ENCODE data around the gene GBF1.

GRCh38 chr10:102287538-102287937 lies 42.2 kb downstream of the GBF1 start:
- TF ChIP-seq CTCF (IDR thresholded peaks at IDR 0.05; ENCODE audit: poor library complexity): no peak
- TF ChIP-seq EZH2phosphoT487 (IDR thresholded peaks at IDR 0.05; ENCODE audit: low read depth, severe bottlenecking, unreplicated experiment): no peak

Data from hepatocyte (in vitro differentiated cells).